Panc1 (cell line): Measurements from ENCODE around the gene FAM131B. TPM values are rescaled to one million over a fixed set of nuclear protein-coding genes. Genes with fewer than 3 reads are reported as not detected.
A peak's percentile ranks its signal among the peaks of the same experiment; 100 is the strongest.

Source experiments
- ATAC-seq: fragments of 200-7000 bp; cut with Tn5 transposase; 2 replicates; pipeline ENCODE4 v1.9.1; 2020; ENCODE audit warnings: mild to moderate bottlenecking, moderate library complexity
- BruUV-seq: library from RNA; stranded (reverse); fragments of 400-500 nt; replicated peaks from 2 replicates; lab custom pipeline; 2021; lab: Mats Ljungman, UMichigan
- CTCF ChIA-PET: fragments of 300-600 bp; sonication (Branson Sonifier 250); formaldehyde crosslinking; loops from one replicate; lab custom pipeline; 2022; ENCODE audit warnings: antibody characterized with exemption; lab: Charles Lee
- POLR2A ChIA-PET: fragments of 300-600 bp; sonication (Branson Sonifier 250); formaldehyde crosslinking; loops from one replicate; lab custom pipeline; 2022; ENCODE audit warnings: antibody characterized with exemption; lab: Charles Lee
- DNase-seq: peaks from one replicate; pipeline ENCODE4 v3.0.0-alpha.2; 2010; ENCODE audit warnings: low read depth, low spot score
- H3K27ac ChIP-seq: 2 replicates; pipeline ENCODE4 v1.5.1; 2011; ENCODE audit warnings: mild to moderate bottlenecking, low read length, inconsistent platforms
- H3K27me3 ChIP-seq: fragments of 200-500 bp; sonication (Bioruptor generic); 2 replicates; pipeline ENCODE4 v1.6.0; 2014; ENCODE audit warnings: low read length, inconsistent platforms; ENCODE audit not compliant: control insufficient read depth, insufficient read depth
- H3K36me3 ChIP-seq: fragments of 200-500 bp; sonication (Bioruptor generic); 2 replicates; pipeline ENCODE4 v1.5.1; 2014; ENCODE audit warnings: inconsistent platforms, mild to moderate bottlenecking, low read length, moderate library complexity; ENCODE audit not compliant: control insufficient read depth, insufficient read depth
- H3K4me1 ChIP-seq: 2 replicates; pipeline ENCODE4 v1.5.1; 2011; ENCODE audit warnings: inconsistent platforms, mild to moderate bottlenecking, low read length, moderate library complexity; ENCODE audit not compliant: control insufficient read depth, insufficient read depth
- H3K4me3 ChIP-seq, 2 experiments: 2 replicates each; pipeline ENCODE4 v1.5.1; 2011 to 2012; ENCODE audit warnings: low read depth in 2 of 2, low read length in 2 of 2, mild to moderate bottlenecking in 2 of 2, inconsistent platforms in 1 of 2, moderate library complexity in 1 of 2
- H3K9me3 ChIP-seq: fragments of 200-500 bp; sonication (Bioruptor generic); 2 replicates; pipeline ENCODE4 v1.5.1; 2014; ENCODE audit warnings: low read depth, mild to moderate bottlenecking, inconsistent platforms, low read length, moderate library complexity; ENCODE audit not compliant: control insufficient read depth, insufficient read depth
- CTCF ChIP-seq: fragments of 450-650 bp; IDR thresholded peaks from 2 replicates; pipeline ENCODE4 v1.5.1; 2017; ENCODE audit warnings: mild to moderate bottlenecking
- POLR2AphosphoS5 ChIP-seq: IDR thresholded peaks from 2 replicates; pipeline ENCODE4 v1.6.1; 2012; ENCODE audit warnings: mild to moderate bottlenecking, low read depth, low read length, moderate library complexity
- REST ChIP-seq, 2 experiments: IDR thresholded peaks; 2 replicates each; pipeline ENCODE4 v1.6.1; 2011 to 2012; ENCODE audit warnings: low read depth in 2 of 2, control low read depth in 1 of 2, low read length in 1 of 2, mild to moderate bottlenecking in 1 of 2, moderate library complexity in 1 of 2; ENCODE audit not compliant: insufficient read depth in 1 of 2
- SIN3A ChIP-seq: IDR thresholded peaks from 2 replicates; pipeline ENCODE4 v1.6.1; 2012; ENCODE audit warnings: low read depth, mild to moderate bottlenecking, low read length, moderate library complexity, borderline replicate concordance; ENCODE audit not compliant: insufficient read depth
- TCF7L2 ChIP-seq: IDR thresholded peaks from 2 replicates; pipeline ENCODE4 v1.6.1; 2011; ENCODE audit warnings: mild to moderate bottlenecking, low read depth, low read length, inconsistent platforms
- in situ Hi-C: cut with HindIII; loops from 2 replicates; pipeline ENCODE4 v1.10.0; 2016; ENCODE audit warnings: low sequenced_read_pairs, low pct_unique_long_range_greater_than_20kb
- intact Hi-C: fragments of 100-400 bp; cut with micrococcal nuclease; formaldehyde crosslinking; loops from one replicate; pipeline ENCODE4 v1.10.0; 2022; ENCODE audit not compliant: unreplicated experiment
- total RNA-seq: library from RNA; stranded (reverse); gene quantifications from one replicate; pipeline ENCODE4 v1.2.1, GENCODE V29; 2021; ENCODE audit not compliant: unreplicated experiment

FAM131B gene
- total RNA-seq, 1 experiment from 2014 or later = 1.5 TPM

- in situ Hi-C loops = no loop called here
- Histone ChIP-seq H3K36me3 (no peaks in the 10 kb centered on the region), H3K4me3 (no peak overlapping the region), H3K9me3 (no peaks in the 10 kb centered on the region), H3K27ac (no peak overlapping the region), H3K27me3 (peaks cover 3% of the 10 kb centered on the region; the same call in 1 of the 2 replicates), H3K4me1 (no peaks in the 10 kb centered on the region)
- DNase-seq (no peak), ATAC-seq (no peak)
- TF ChIP-seq SIN3A (no peak), REST (IDR thresholded peaks at IDR 0.05; ENCODE audit: insufficient read depth in 1 of 2, low read depth in 2 of 2, low read length in 1 of 2) (no peak), TCF7L2 (no peak), CTCF (no peak), POLR2AphosphoS5 (no peak)
- no TSS peak for BruUV-seq
- intact Hi-C loops = no loop called here
- CTCF ChIA-PET = no interaction called here
- POLR2A ChIA-PET = no interaction called here
Observed at GRCh38 chr7:143356414-143357050, 6.0 kb downstream of the FAM131B start.

DNA sequence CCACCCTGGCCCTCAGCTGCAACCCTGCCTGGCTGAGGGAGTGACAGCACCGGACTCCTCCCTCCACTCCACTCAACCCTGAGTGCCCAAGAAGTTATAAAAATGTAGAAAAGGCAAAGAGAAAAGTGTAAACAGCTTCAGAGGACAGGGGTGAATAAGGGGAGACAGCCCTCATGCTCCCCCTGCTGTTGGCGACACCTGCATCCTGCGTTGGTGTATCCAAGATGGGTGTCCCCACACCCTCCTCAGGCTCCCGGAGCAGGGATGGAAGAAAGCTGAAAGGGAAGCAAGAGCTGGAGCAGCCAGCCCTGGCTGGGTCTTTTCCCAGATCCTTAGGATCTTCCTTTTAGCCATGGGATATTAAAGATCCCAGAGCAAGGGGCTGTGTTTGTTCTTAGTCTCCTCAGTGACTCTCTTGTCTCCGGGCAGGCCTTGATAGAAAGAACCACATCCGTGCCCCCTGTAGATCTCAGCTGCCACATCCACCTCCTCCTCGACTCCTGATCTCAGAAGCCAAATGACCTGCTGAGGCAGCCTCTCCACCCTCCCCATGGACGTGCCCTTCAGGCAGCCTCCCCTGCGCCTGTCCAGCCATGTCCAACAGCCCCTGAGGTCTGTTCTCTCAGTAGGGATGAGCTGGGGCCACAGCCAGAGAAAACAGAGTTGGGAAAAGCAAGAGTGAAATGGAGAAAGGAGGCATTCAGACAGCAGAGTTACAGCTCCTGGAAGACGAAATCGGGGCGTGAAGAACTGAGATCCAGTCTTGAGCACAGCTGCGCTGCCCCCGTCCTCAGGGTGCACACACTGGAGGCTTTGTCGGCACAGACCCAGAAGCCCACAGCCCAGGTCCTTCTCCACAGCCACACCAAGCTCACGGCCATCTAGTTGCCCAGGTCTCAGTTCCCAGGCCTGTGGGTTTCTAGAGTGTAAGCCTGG is 6.8 kb downstream of the FAM131B start:
- ChIA-PET POLR2A (no interaction called here), CTCF (no interaction called here)
- H3K9me3 ChIP-seq = no peaks in the 10 kb centered on the region
- H3K4me1 ChIP-seq = no peaks in the 10 kb centered on the region
- no peak for TF ChIP-seq REST (IDR thresholded peaks at IDR 0.05; ENCODE audit: insufficient read depth in 1 of 2, low read depth in 2 of 2, low read length in 1 of 2)
- TF ChIP-seq CTCF = no peak
- TF ChIP-seq SIN3A = no peak
- no peak for TF ChIP-seq POLR2AphosphoS5
- no peak for TF ChIP-seq TCF7L2
- DNase-seq (no peak), ATAC-seq (peak; percentile 31; the same call in 1 of the 2 replicates)
- no peak overlapping the region for H3K27ac ChIP-seq
- intact Hi-C loops = no loop called here
- H3K27me3 ChIP-seq = peaks cover 3% of the 10 kb centered on the region; the same call in 1 of the 2 replicates
- H3K36me3 ChIP-seq = no peaks in the 10 kb centered on the region
- H3K4me3 ChIP-seq = no peak overlapping the region
- BruUV-seq = no TSS peak
- in situ Hi-C loops = no loop called here
